K562 (cell line): ENCODE measurements around the gene TCF12. TPM values are rescaled to one million over a fixed set of nuclear protein-coding genes. Genes with fewer than 3 reads are reported as not detected.
A peak's percentile ranks its signal among the peaks of the same experiment; 100 is the strongest.

ENCODE experiments used
- ATAC-seq: fragments of 200-7000 bp; cut with Tn5 transposase; 3 replicates; pipeline ENCODE4 v1.9.1; 2020; ENCODE audit warnings: moderate library complexity
- BruUV-seq: library from RNA; stranded (reverse); fragments of 400-500 nt; replicated peaks from 2 replicates; lab custom pipeline; 2021; lab: Mats Ljungman, UMichigan
- CTCF ChIA-PET: fragments of 300-600 bp; formaldehyde crosslinking; extraction: SDS; loops from one replicate; lab custom pipeline; 2021; ENCODE audit warnings: low intra/inter-chr PET ratio; lab: Yijun Ruan, JAX
- POLR2A ChIA-PET: fragments of 300-600, 350-650 bp; sonication (Branson Sonifier 250); formaldehyde crosslinking; extraction: SDS; loops from one replicate; lab custom pipeline; 2021; ENCODE audit warnings: antibody characterized with exemption, inconsistent platforms; lab: Yijun Ruan, JAX
- DNase-seq, 4 experiments: peaks; one replicate each; pipeline versions ENCODE4 v3.0.0 to v3.0.0-alpha.2; 2011 to 2018; ENCODE audit warnings: low spot score in 3 of 4, mixed read lengths in 3 of 4; ENCODE audit errors: extremely low read depth in 1 of 4
- FAIRE-seq: peaks from 2 replicates; lab custom pipeline; 2011; peaks lifted over from hg19 to GRCh38; lab: Jason Lieb, UNC
- H2AFZ ChIP-seq: 2 replicates; pipeline ENCODE4 v1.6.0; 2011; ENCODE audit warnings: low read depth, low read length, control low read depth, inconsistent platforms
- H3K27ac ChIP-seq: fragments of 200-600 bp; 3 replicates; pipeline ENCODE4 v1.8.0; 2011; ENCODE audit warnings: low read depth, mild to moderate bottlenecking, control low read depth, inconsistent platforms, low read length, moderate library complexity, mixed read lengths; ENCODE audit errors: extremely low read depth
- H3K27me3 ChIP-seq, 2 experiments: fragments of 300-600 bp in 1 of 2; 2 replicates in 1 of 2; 3 replicates in 1 of 2; pipeline versions ENCODE4 v1.6.0 to v1.8.0; 2011; ENCODE audit warnings: inconsistent platforms in 2 of 2, low read length in 2 of 2, mild to moderate bottlenecking in 1 of 2, mixed read lengths in 1 of 2, moderate library complexity in 1 of 2; ENCODE audit not compliant: control insufficient read depth in 2 of 2, insufficient read depth in 2 of 2
- H3K36me3 ChIP-seq: fragments of 300-600 bp; 3 replicates; pipeline ENCODE4 v1.8.0; 2011; ENCODE audit warnings: mild to moderate bottlenecking, low read length, inconsistent platforms; ENCODE audit not compliant: control insufficient read depth, insufficient read depth
- H3K4me1 ChIP-seq, 2 experiments: fragments of 200-600 bp in 1 of 2; replicated peaks in 1 of 2; 2 replicates in 1 of 2; 3 replicates in 1 of 2; pipeline versions ENCODE4 v1.5.1 to v1.8.0; 2011; ENCODE audit warnings: inconsistent platforms in 2 of 2, low read length in 2 of 2, mild to moderate bottlenecking in 1 of 2, mixed read lengths in 1 of 2, moderate library complexity in 1 of 2; ENCODE audit not compliant: control insufficient read depth in 2 of 2, insufficient read depth in 2 of 2
- H3K4me2 ChIP-seq: 2 replicates; pipeline ENCODE4 v1.6.1; 2011; ENCODE audit warnings: low read length, control low read depth, inconsistent platforms, mixed read lengths; ENCODE audit not compliant: insufficient read depth
- H3K4me3 ChIP-seq: fragments of 200-600 bp; sonication (generic), shearing (Covaris generic); 2 replicates; pipeline ENCODE4 v1.5.1; 2016; ENCODE audit warnings: control low read depth, inconsistent platforms
- H3K79me2 ChIP-seq: fragments of 200-600 bp; 3 replicates; pipeline ENCODE4 v1.8.0; 2011; ENCODE audit warnings: low read length, inconsistent platforms; ENCODE audit not compliant: control insufficient read depth, insufficient read depth
- H3K9ac ChIP-seq, 2 experiments: 2 replicates each; pipeline versions ENCODE4 v1.6.0 to v1.6.1; 2011; ENCODE audit warnings: low read depth in 2 of 2, low read length in 2 of 2, control low read depth in 1 of 2, inconsistent platforms in 1 of 2, mild to moderate bottlenecking in 1 of 2, mixed read lengths in 1 of 2; ENCODE audit not compliant: insufficient read depth in 1 of 2
- H3K9me1 ChIP-seq: one replicate; pipeline ENCODE4 v1.6.0; 2011; ENCODE audit warnings: inconsistent platforms, mild to moderate bottlenecking, low read length, moderate library complexity; ENCODE audit not compliant: control insufficient read depth, insufficient read depth
- H3K9me3 ChIP-seq: replicated peaks from 2 replicates; pipeline ENCODE4 v1.5.1; 2011; ENCODE audit warnings: low read depth, low read length, inconsistent platforms; ENCODE audit not compliant: control insufficient read depth, insufficient read depth
- H4K20me1 ChIP-seq: replicated peaks from 2 replicates; pipeline ENCODE4 v1.6.1; 2011; ENCODE audit warnings: low read length, inconsistent platforms, mixed read lengths; ENCODE audit not compliant: control insufficient read depth, insufficient read depth
- ARHGAP35 ChIP-seq: fragments of 450-650 bp; IDR thresholded peaks from 2 replicates; pipeline ENCODE4 v1.6.1; 2018; ENCODE audit not compliant: partially characterized antibody
- ARID2 ChIP-seq: fragments of 450-650 bp; IDR thresholded peaks from 2 replicates; pipeline ENCODE4 v1.6.1; 2017; ENCODE audit warnings: antibody characterized with exemption, mild to moderate bottlenecking
- BMI1 ChIP-seq: fragments of 150-350 bp; IDR thresholded peaks from 2 replicates; pipeline ENCODE4 v1.6.1; 2014; ENCODE audit warnings: low read length
- RFX1 ChIP-seq: fragments of 450-650 bp; IDR thresholded peaks from 2 replicates; pipeline ENCODE4 v1.6.1; 2016; ENCODE audit warnings: mild to moderate bottlenecking, moderate library complexity
- whole genome bisulfite sequencing: fragments of 100-300 bp; shearing (Covaris generic); methylation state at CpG from one replicate; pipeline ENCODE4 v1.1.6; 2016; ENCODE audit warnings: low coverage, mixed read lengths; ENCODE audit not compliant: insufficient coverage; ENCODE audit errors: missing lambda C conversion rate; 5-methylcytosine and 5-hydroxymethylcytosine counted together
- in situ Hi-C: fragments of 300-500 bp; cut with MboI; formaldehyde crosslinking; loops from 4 replicates; pipeline ENCODE4 v1.15.0; 2018; ENCODE audit warnings: inconsistent platforms, mixed read lengths
- intact Hi-C: fragments of 100-400 bp; cut with micrococcal nuclease; formaldehyde crosslinking; loops from 2 replicates; pipeline ENCODE4 v1.14.2; 2022
- polyA plus RNA-seq, 8 experiments: library from polyadenylated mRNA; depleted of rRNA in 4 of 8; stranded (reverse) in 5 of 8; unstranded in 3 of 8; fragments of >200 nt; fragmentation: Nextera tagmentation in 2 of 8; fragmentation: Illumina TruSeq in 1 of 8; extraction: Ambion mirVana in 2 of 8; extraction: Trizol in 1 of 8; gene quantifications; 2 replicates each; pipeline versions ENCODE4 v1.2.1 to v1.2.3, GENCODE V29; 2011 to 2014; ENCODE audit warnings: inconsistent platforms in 1 of 8, missing spikeins in 1 of 8
- total RNA-seq, 7 experiments: library from RNA; depleted of rRNA in 6 of 7; stranded (reverse); fragments of >200 nt in 6 of 7; fragmentation: Illumina TruSeq in 2 of 7; extraction: Trizol in 2 of 7; gene quantifications; 2 replicates each; pipeline versions ENCODE4 v1.2.1 to v1.2.3, GENCODE V29; 2011 to 2021; ENCODE audit warnings: low replicate concordance in 1 of 7
- TF ChIP-seq, protein P1 (sequence below): fragments of 450-650 bp; formaldehyde crosslinking; IDR thresholded peaks from 2 replicates; pipeline ENCODE4 v1.4.0; 2022; ENCODE audit warnings: missing genetic modification characterization

TCF12 gene
- total and polyA plus RNA-seq, 9 of the 15 experiments (the other 6 are each of a cell fraction or from before 2014, with no cell fraction given) = 10.5 to 132 (median 52.9) TPM

DNA sequence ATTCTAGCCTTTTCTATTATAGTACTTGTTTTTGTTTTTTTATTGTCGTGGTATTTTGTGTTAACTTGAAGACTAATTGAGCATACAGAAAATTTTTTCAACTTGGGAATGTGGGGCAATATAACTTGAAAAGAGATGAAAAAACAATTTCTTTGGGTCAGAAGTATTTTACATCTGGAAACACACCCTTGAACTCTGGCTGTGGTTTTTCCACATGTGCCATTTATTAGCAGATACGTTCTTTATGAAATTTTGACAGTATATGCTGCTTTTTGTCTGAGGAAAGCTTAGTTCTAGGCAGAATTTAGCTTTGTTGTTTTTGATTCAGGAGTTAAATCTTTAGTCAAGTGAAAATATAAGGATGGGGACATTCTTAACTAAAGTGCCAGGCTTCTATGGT lies 44.7 kb downstream of the TCF12 start:
- in situ Hi-C loops = no loop called here
- ATAC-seq = no peak
- Histone ChIP-seq H4K20me1 (peaks cover 7% of the 10 kb centered on the region; the same call in 1 of the 2 replicates), H3K4me1 (peaks cover 0 to 8% of the 10 kb centered on the region in 2 experiments; a peak in 1 of 5 replicates), H3K27me3 (no peaks in the 10 kb centered on the region), H3K27ac (no peak overlapping the region), H3K36me3 (no peaks in the 10 kb centered on the region), H3K9me1 (no peaks in the 10 kb centered on the region), H3K4me3 (no peak overlapping the region), H3K9me3 (no peaks in the 10 kb centered on the region), H3K9ac (no peak overlapping the region), H3K4me2 (no peak overlapping the region), H3K79me2 (peaks cover 92% of the 10 kb centered on the region), H2AFZ (no peak overlapping the region)
- TF ChIP-seq, protein P1, sequence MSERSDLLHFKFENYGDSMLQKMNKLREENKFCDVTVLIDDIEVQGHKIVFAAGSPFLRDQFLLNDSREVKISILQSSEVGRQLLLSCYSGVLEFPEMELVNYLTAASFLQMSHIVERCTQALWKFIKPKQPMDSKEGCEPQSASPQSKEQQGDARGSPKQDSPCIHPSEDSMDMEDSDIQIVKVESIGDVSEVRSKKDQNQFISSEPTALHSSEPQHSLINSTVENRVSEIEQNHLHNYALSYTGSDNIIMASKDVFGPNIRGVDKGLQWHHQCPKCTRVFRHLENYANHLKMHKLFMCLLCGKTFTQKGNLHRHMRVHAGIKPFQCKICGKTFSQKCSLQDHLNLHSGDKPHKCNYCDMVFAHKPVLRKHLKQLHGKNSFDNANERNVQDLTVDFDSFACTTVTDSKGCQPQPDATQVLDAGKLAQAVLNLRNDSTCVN = no peak
- intact Hi-C loops = no loop called here
- ChIA-PET POLR2A (interaction anchor here (2.1 kb wide), 1 partner anchor 13 kb away, joined by 7 read pairs; no protein-coding TSS in a partner anchor), CTCF (no interaction called here)
- no TSS peak for BruUV-seq
- FAIRE-seq = no peak
- WGBS = 77% methylated on average over 2 of the region's 2 CpGs
- DNase-seq = no peak

DNA sequence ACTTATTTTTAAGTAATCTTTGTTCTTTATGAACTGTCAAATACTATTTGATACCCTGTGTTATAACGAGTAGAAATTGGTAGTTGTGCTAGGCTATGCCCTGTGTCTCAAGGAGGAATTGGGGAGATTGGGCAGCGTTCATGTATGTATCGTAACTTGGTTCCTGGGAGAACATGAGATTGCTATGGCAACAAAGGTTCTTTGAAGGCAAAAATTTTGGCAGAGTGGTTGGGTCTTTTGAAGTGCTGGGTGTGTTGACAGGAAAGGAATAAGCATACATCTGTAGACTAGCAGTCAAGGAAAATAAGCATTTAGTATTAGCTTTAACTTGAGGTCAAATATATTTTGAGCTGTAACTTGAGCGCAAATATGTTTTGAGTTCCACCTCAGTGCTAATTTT lies 45.3 kb downstream of the TCF12 start:
- in situ Hi-C loops = no loop called here
- no peak overlapping the region for H3K4me3 ChIP-seq
- H3K36me3 ChIP-seq = no peaks in the 10 kb centered on the region
- BruUV-seq = no TSS peak
- no peak overlapping the region for H3K9ac ChIP-seq
- H3K4me1 ChIP-seq = peaks cover 0 to 9% of the 10 kb centered on the region in 2 experiments; a peak in 1 of 5 replicates
- CTCF ChIA-PET = no interaction called here
- H3K4me2 ChIP-seq = no peak overlapping the region
- ATAC-seq = no peak; the same call in 2 of the 3 replicates
- POLR2A ChIA-PET = interaction anchor here (0.8 to 2.1 kb wide), 2 partner anchors 14 kb away, joined by 3 to 7 read pairs; no protein-coding TSS in a partner anchor
- no peaks in the 10 kb centered on the region for H3K9me3 ChIP-seq
- H3K27ac ChIP-seq = no peak overlapping the region
- 80% methylated on average over 4 of the region's 4 CpGs for WGBS
- H3K27me3 ChIP-seq = no peaks in the 10 kb centered on the region
- no peak for TF ChIP-seq ARID2
- peak; percentile 65 for TF ChIP-seq RFX1
- no peak for TF ChIP-seq BMI1
- no peak for TF ChIP-seq ARHGAP35
- H3K79me2 ChIP-seq = peaks cover 92% of the 10 kb centered on the region
- FAIRE-seq = no peak
- intact Hi-C loops = no loop called here
- no peak overlapping the region for H2AFZ ChIP-seq
- peaks cover 7% of the 10 kb centered on the region; the same call in 1 of the 2 replicates for H4K20me1 ChIP-seq
- DNase-seq = no peak
- no peaks in the 10 kb centered on the region for H3K9me1 ChIP-seq
